DMS53 treated with DMSO at 0.1 percent for 48 hours (cell line): ENCODE results near the gene MACF1.
"Not testable (repeated sequence)": the region's sequence is repeated elsewhere in the genome, so short reads cannot be mapped to it uniquely, and the experiment has no call there.

Source experiments
- DNase-seq: peaks from one replicate; lab custom pipeline; 2025; ENCODE audit not compliant: unreplicated experiment; lab: John Stamatoyannopoulos, UW

MACF1 gene

DNA sequence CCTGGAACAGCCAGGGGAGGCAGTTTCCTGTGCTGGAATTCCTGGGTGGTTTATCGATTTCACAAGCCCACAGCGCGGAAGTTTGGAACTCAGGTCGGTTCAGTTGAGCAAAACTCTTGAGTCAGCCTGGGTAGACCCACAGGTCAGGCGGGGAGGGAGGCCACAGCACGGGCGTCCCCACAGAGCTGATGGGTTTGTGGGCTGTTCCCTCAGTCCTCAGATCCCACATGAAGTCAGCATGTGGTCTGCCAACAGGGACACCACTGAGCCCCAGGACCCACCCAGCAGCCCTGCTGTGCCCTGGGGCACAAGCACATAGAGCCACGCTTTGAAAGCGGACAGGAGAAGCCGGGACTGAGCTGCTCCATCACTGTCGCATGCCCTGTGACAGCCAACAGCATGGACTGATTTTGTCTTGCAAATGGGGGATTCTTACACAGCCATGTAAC is 304.4 kb downstream of the MACF1 start:
- DNase-seq, result no peak

GRCh38 chr1:39509360-39510009 is 305.0 kb downstream of the MACF1 start:
- no peak for DNase-seq

GRCh38 chr1:39510570-39511186 is 306.2 kb downstream of the MACF1 start:
- not testable (repeated sequence) for DNase-seq

GRCh38 chr1:39511477-39511876 is 307.0 kb downstream of the MACF1 start:
- DNase-seq, result not testable (repeated sequence)

GRCh38 chr1:39512234-39512847 is 307.8 kb downstream of the MACF1 start:
- not testable (repeated sequence) for DNase-seq

GRCh38 chr1:39514710-39515124 is 310.2 kb downstream of the MACF1 start:
- not testable (repeated sequence) for DNase-seq

- DNase-seq, result not testable (repeated sequence)
These were observed 310.9 kb downstream of the MACF1 start for GRCh38 chr1:39515131-39516086.

DNA sequence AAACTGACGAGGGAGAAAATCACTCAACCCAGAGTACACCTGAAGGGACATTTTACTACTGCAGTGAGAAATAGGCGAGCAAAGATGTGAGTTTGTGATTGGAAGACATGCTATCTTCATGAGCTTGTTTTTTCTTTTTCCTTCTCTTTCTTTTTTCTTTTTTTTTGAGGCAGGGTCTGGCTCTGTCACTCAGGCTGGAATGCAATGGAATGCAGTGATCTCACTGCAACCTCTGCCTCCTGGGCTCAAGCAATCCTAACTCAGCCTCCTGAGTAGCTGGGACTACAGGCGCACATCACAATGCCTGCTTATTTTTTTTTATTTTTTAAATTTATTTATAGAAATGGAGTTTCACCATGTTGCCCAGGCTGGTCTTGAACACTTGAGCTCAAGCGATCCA is 312.3 kb downstream of the MACF1 start:
- DNase-seq, result not testable (repeated sequence)

GRCh38 chr1:39517936-39518335 is 313.4 kb downstream of the MACF1 start:
- DNase-seq, result not testable (repeated sequence)

DNA sequence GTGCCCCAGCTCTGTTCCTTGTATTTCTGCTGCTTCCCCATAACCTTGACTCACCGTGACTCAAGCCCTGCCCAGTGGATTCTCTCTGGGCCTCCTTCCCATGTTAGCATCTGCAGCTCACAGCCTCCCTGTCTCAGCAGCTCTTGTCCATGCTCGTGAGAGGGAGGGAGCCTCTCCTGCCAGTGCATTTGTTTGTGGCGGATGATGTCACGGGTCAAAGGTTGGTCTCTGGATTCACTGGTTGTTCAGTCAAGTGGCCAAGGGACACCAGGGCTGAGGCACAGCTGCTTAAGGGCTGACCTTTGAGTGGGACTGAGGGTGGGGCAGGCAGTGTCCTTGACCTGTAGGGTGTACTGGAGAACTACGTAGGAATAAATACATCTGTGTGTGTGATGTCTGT is 314.9 kb downstream of the MACF1 start:
- DNase-seq, result not testable (repeated sequence)

GRCh38 chr1:39522221-39522620 is 317.7 kb downstream of the MACF1 start:
- DNase-seq, result not testable (repeated sequence)

GRCh38 chr1:39522661-39523567 is 318.4 kb downstream of the MACF1 start:
- no peak for DNase-seq

GRCh38 chr1:39524171-39524570 is 319.7 kb downstream of the MACF1 start:
- no peak for DNase-seq

DNA sequence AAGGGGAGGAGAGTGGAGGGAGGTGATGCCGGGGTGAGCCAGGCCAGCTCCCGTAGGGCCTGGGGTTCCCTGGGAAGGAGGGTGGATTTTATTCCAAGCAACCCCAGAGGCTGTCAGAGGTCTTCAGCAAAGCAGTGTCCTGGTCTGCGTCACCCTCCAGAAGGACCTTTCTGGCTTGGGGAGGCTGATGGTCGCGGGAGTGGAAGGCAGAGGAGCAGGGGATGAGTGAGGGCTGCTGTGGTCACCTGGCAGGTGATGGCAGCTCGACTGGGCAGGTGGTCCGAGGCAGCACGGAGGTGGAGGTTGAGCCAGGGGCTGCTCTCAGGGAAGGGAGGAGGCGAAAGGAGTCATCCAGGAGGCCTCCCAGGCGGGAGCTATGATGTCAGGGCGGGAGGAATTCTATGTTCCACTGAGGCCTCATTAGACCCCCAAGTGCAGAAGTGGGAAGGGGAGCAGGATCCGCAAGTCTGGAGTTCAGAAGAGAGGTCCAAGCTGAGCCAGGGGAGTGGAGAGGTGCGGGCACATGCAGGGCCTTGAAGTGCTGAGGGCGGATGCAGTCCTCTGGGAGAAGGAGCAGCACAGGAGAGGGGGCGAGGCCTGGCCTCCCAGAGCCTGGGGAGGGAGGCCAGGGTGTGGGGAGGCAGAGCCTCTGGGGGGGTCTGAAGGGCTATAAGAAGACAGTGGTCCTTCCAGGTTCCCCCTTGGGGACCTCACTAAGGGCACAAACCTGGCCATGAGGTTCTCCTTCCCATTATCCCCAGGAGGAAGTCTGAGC is 320.3 kb downstream of the MACF1 start:
- no peak for DNase-seq

DNA sequence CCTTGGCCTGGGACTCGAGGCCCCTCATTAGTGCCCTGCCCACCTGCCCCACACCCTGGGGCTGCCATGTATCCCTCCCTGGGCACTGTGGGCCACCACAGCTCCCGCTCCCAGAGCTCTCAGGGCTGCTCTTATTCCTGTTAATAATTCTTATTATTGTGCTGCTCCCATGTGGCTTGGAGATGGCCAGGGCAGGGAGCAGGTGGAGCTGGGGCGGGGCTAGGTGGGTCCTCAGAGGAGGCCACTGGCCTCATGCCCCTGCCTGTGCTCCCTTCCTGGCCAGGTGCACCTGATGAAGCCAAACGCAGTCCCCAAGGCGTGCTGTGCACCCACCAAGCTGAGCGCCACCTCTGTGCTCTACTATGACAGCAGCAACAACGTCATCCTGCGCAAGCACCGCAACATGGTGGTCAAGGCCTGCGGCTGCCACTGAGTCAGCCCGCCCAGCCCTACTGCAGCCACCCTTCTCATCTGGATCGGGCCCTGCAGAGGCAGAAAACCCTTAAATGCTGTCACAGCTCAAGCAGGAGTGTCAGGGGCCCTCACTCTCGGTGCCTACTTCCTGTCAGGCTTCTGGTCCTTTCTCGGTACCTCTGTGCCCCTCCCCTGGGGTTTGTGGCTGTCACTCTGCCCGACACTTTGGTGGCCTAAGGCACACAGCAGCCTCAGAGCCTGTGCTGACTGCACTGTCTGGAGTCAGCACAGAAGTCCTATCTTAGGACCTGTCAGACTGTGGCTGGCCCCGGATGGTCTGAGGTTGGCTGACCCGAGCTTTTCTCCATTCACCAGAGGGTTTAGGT is 321.1 kb downstream of the MACF1 start:
- DNase-seq, result peak; percentile 35

DNA sequence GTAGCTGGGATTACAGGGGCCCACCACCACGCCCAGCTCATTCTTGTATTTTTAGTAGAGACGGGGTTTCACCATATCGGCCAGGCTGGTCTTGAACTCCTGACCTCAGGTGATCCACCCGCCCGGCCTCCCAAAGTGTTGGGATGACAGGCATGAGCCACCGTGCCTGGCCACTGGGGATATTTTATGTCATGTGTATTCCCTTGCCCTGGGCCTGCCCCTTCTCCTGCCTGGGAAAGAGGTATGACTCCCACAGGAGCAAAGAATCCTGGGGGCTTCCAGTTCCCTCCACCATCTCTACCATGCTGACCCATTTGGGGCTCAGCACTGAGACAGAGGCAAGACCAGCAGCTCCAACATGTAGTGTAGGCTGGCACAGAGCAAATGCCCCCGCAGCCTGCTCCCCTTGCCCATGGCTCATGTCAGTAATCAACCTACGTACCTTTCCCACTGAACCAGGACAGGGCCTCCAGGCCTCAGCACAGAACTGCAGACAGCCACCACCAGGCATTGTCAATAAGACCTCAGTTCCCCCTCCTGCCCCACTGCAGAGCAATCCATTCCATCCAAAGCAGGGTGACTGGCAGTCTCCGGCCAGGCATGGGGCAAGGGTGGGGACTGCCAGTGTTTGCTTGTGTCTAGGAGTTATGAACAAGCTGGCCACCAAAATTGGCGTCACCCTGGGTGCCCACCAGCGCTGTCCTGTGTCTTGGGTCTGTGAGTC is 322.1 kb downstream of the MACF1 start:
- no peak for DNase-seq

GRCh38 chr1:39527190-39527579 is 322.7 kb downstream of the MACF1 start:
- DNase-seq, result peak; percentile 80

DNA sequence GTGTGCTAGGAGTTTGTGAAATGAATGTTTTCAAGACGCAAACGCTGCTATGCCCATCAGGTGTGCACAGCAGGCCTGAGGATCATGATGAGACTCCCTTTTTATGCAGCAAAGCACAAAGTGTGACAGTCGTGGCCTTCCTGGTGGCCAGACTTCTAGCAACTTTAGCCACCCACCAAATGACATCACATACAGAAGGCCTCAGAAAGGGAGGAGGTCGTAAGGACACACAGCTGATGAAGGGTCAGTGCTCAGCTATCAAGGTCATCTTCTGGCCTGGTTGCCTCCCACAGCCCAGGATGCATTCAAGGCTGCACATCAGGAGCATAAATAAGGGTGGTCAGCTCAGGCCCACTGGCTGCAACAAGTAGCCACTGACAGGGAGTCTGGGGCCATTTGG is 323.6 kb downstream of the MACF1 start:
- no peak for DNase-seq
